GM21529 (cell line): ENCODE measurements around the gene NEMF.
"Not testable (repeated sequence)": the region's sequence is repeated elsewhere in the genome, so short reads cannot be mapped to it uniquely, and the experiment has no call there.

ENCODE experiments used
- ATAC-seq: cut with Tn5 transposase; IDR thresholded peaks from one replicate; pipeline ENCODE4 v1.9.1; 2021; ENCODE audit not compliant: unreplicated experiment

The NEMF gene

DNA sequence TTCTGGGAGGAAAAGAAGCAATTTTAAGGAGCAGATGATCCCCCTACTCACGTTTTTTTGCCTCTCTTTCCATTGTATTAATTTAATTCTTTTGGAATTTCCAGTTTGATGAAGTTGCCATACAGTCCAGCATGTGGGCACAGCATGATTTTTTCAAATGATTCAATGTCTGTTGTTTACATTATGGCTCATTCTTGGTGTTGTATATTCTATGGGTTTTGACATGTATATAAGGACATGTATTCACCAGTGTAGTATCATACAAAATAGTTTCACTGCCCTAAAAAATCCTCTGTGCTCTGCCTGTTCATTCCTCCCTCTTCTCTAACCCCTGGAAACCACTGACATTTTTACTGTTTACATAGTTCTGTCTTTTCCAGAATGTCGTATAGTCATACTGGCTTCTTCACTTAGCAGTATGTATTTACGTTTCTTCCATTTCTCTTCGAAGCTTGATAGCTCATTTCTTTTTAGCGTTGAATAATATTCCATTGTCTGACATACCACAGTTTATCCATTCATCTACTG is 98.0 kb downstream of the NEMF start:
- ATAC-seq = no peak

DNA sequence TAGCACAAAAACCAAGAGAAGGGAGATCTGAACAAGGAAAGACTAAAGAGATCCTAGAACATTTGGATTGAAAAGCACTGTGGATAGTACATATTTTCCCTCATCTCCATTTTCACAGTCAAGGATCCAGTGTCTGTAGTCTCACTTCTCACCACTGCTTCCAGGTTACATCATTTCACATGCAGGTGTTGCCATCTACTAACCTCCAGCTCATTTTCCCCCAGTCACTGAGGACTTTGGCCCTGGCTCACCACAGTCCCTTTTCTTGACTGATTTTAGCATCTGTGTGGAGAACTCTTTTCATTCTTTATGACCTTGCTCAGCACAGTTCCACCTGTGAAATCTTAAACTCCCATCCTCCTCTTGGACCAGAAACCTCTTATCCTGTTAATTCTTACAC is 106.1 kb downstream of the NEMF start:
- not testable (repeated sequence) for ATAC-seq

GRCh38 chr14:49745191-49745590 is 107.4 kb downstream of the NEMF start:
- no peak for ATAC-seq

DNA sequence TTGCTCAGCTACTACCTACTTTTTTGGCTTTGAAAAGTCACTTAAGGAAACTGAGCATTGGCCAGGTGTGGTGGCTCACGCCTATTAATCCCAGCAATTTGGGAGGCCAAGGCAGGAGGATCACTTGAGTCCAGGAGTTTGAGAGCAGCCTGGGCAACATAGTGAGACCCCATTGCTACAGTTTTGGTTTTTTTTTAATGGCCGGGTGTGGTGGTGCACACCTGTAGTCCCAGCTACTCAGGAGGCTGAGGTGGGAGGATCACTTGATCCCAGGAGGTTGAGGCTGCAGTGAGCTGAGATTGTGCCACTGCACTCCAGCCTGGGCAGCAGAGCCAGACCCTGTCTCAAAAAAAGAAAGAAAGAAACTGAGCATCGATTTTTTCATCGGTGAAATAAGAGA is 116.9 kb downstream of the NEMF start:
- ATAC-seq = not testable (repeated sequence)

DNA sequence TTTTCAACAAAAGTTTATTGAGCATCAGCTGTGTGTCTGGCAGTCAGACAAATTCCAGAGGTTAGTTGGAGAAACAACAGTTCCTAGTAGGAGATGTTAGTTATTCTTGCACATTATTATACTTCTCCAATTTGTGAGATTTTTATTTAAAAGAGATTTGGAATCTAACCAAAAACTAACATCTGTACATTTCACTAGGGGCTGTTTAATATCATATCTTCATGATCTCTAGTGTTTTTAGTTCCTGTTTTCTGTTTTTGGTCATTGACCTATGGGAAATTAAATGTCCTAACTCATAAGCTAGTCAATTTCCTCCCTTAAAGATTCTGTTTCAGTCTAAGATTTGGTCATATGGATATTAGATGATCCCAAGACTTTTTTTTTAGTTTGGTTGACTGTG is 118.8 kb downstream of the NEMF start:
- ATAC-seq = no peak

GRCh38 chr14:49732896-49733295 is 119.7 kb downstream of the NEMF start:
- ATAC-seq = no peak
